ENCODE results near the gene TMEM69. TPM values are rescaled to one million over a fixed set of nuclear protein-coding genes. Genes with fewer than 3 reads are reported as not detected.

TMEM69 gene
- total RNA-seq, 4 donors from 2014 or later: 13.8 to 27.7 (median 19.3) TPM

GRCh38 chr1:45647248-45648021 is 40.5 kb upstream of the TMEM69 start:
- no peaks in the 10 kb centered on the region for H3K27me3 ChIP-seq
- H3K4me1 ChIP-seq: no peaks in the 10 kb centered on the region
- no peaks in the 10 kb centered on the region for H3K9me3 ChIP-seq
- H3K27ac ChIP-seq: no peak overlapping the region
- WGBS: 86% methylated on average over 9 of the region's 9 CpGs
- no peak for TF ChIP-seq EP300 (IDR thresholded peaks at IDR 0.05)
- TF ChIP-seq POLR2A (IDR thresholded peaks at IDR 0.05): no peak
- no peak for TF ChIP-seq POLR2AphosphoS5 (IDR thresholded peaks at IDR 0.05)
- TF ChIP-seq CTCF (IDR thresholded peaks at IDR 0.05): no peak
- DNase-seq (ENCODE audit: low spot score in 2 of 2): no peak
- H3K4me3 ChIP-seq: no peak overlapping the region
- H3K36me3 ChIP-seq: peaks cover 53% of the 10 kb centered on the region

- no peak for DNase-seq (ENCODE audit: low spot score in 2 of 2)
- Histone ChIP-seq H3K27ac (no peak overlapping the region), H3K27me3 (no peaks in the 10 kb centered on the region), H3K4me1 (peaks cover 3% of the 10 kb centered on the region), H3K9me3 (no peaks in the 10 kb centered on the region), H3K4me3 (no peak overlapping the region), H3K36me3 (peaks cover 89% of the 10 kb centered on the region)
- TF ChIP-seq EP300 (IDR thresholded peaks at IDR 0.05) (no peak), CTCF (IDR thresholded peaks at IDR 0.05) (no peak), POLR2AphosphoS5 (IDR thresholded peaks at IDR 0.05) (no peak), POLR2A (IDR thresholded peaks at IDR 0.05) (no peak)
- 70% methylated on average over 12 of the region's 12 CpGs for WGBS
These were observed 33.3 kb upstream of the TMEM69 start for GRCh38 chr1:45654540-45655280.

- Histone ChIP-seq H3K4me1 (peaks cover 3% of the 10 kb centered on the region), H3K4me3 (no peak overlapping the region), H3K9me3 (no peaks in the 10 kb centered on the region), H3K36me3 (peaks cover 86% of the 10 kb centered on the region), H3K27me3 (no peaks in the 10 kb centered on the region), H3K27ac (no peak overlapping the region)
- WGBS: 92% methylated on average over 3 of the region's 3 CpGs
- no peak for DNase-seq (ENCODE audit: low spot score in 2 of 2)
- no peak for TF ChIP-seq EP300 (IDR thresholded peaks at IDR 0.05)
- TF ChIP-seq CTCF (IDR thresholded peaks at IDR 0.05): no peak
- TF ChIP-seq POLR2AphosphoS5 (IDR thresholded peaks at IDR 0.05): no peak
- TF ChIP-seq POLR2A (IDR thresholded peaks at IDR 0.05): no peak
These were observed 31.3 kb upstream of the TMEM69 start for GRCh38 chr1:45656573-45657226.

- H3K4me3 ChIP-seq: no peak overlapping the region
- no peak overlapping the region for H3K27ac ChIP-seq
- WGBS: 88% methylated on average over 2 of the region's 2 CpGs
- no peak for DNase-seq (ENCODE audit: low spot score in 2 of 2)
- TF ChIP-seq CTCF (IDR thresholded peaks at IDR 0.05) (no peak), EP300 (IDR thresholded peaks at IDR 0.05) (no peak), POLR2AphosphoS5 (IDR thresholded peaks at IDR 0.05) (no peak), POLR2A (IDR thresholded peaks at IDR 0.05) (no peak)
- H3K27me3 ChIP-seq: no peaks in the 10 kb centered on the region
- peaks cover 3% of the 10 kb centered on the region for H3K4me1 ChIP-seq
- H3K9me3 ChIP-seq: no peaks in the 10 kb centered on the region
- H3K36me3 ChIP-seq: peaks cover 71% of the 10 kb centered on the region
These were observed 29.8 kb upstream of the TMEM69 start for GRCh38 chr1:45658171-45658570.

GRCh38 chr1:45659222-45659621 is 28.8 kb upstream of the TMEM69 start:
- Histone ChIP-seq H3K36me3 (peaks cover 62% of the 10 kb centered on the region), H3K4me3 (no peak overlapping the region), H3K9me3 (no peaks in the 10 kb centered on the region), H3K4me1 (peaks cover 3% of the 10 kb centered on the region), H3K27ac (no peak overlapping the region), H3K27me3 (no peaks in the 10 kb centered on the region)
- no peak for TF ChIP-seq POLR2A (IDR thresholded peaks at IDR 0.05)
- TF ChIP-seq POLR2AphosphoS5 (IDR thresholded peaks at IDR 0.05): no peak
- no peak for TF ChIP-seq EP300 (IDR thresholded peaks at IDR 0.05)
- TF ChIP-seq CTCF (IDR thresholded peaks at IDR 0.05): no peak
- WGBS: 98% methylated on average over 2 of the region's 2 CpGs
- DNase-seq (ENCODE audit: low spot score in 2 of 2): no peak
